H9 (cell line): ENCODE measurements around the gene AGA. TPM values are rescaled to one million over a fixed set of nuclear protein-coding genes. Genes with fewer than 3 reads are reported as not detected.

Experiments used
- DNase-seq: peaks from one replicate; pipeline ENCODE4 v3.0.0-alpha.2; 2017
- H2AFZ ChIP-seq: one replicate; pipeline ENCODE4 v1.6.1; 2013; ENCODE audit warnings: mild to moderate bottlenecking, low read length, control low read depth, moderate library complexity
- H2AK5ac ChIP-seq: 2 replicates; pipeline ENCODE4 v1.6.1; 2013; ENCODE audit warnings: low read length, control low read depth, mixed read lengths; ENCODE audit not compliant: insufficient read length
- H2BK120ac ChIP-seq: one replicate; pipeline ENCODE4 v1.6.1; 2013; ENCODE audit warnings: low read depth, mild to moderate bottlenecking, low read length, control low read depth, inconsistent platforms; ENCODE audit not compliant: poor library complexity, severe bottlenecking
- H2BK12ac ChIP-seq: 2 replicates; pipeline ENCODE4 v1.6.1; 2013; ENCODE audit warnings: low read length, control low read depth, mixed read lengths, low read depth; ENCODE audit not compliant: insufficient read length
- H2BK15ac ChIP-seq: 2 replicates; pipeline ENCODE4 v1.6.1; 2013; ENCODE audit warnings: low read depth, low read length, control low read depth
- H2BK20ac ChIP-seq: one replicate; pipeline ENCODE4 v1.6.1; 2013; ENCODE audit warnings: low read depth, mild to moderate bottlenecking, low read length, control low read depth, inconsistent platforms; ENCODE audit not compliant: poor library complexity, severe bottlenecking
- H2BK5ac ChIP-seq: 2 replicates; pipeline ENCODE4 v1.6.1; 2013; ENCODE audit warnings: low read length, control low read depth, mixed read lengths; ENCODE audit not compliant: insufficient read length
- H3K14ac ChIP-seq: 2 replicates; pipeline ENCODE4 v1.6.1; 2013; ENCODE audit warnings: low read length, control low read depth; ENCODE audit not compliant: insufficient read depth
- H3K18ac ChIP-seq: 2 replicates; pipeline ENCODE4 v1.6.1; 2013; ENCODE audit warnings: low read depth, mild to moderate bottlenecking, mixed read lengths, low read length, control low read depth; ENCODE audit not compliant: insufficient read length
- H3K23ac ChIP-seq: 2 replicates; pipeline ENCODE4 v1.6.1; 2013; ENCODE audit warnings: low read length, control low read depth, mixed read lengths, low read depth; ENCODE audit not compliant: insufficient read length
- H3K23me2 ChIP-seq: 2 replicates; pipeline ENCODE4 v1.6.1; 2013; ENCODE audit warnings: low read depth, mild to moderate bottlenecking, mixed read lengths, low read length, control low read depth; ENCODE audit not compliant: insufficient read length, poor library complexity, severe bottlenecking
- H3K27ac ChIP-seq: 2 replicates; pipeline ENCODE4 v1.5.1; 2013; ENCODE audit warnings: low read length, control low read depth, mixed read lengths, low read depth; ENCODE audit not compliant: insufficient read length
- H3K27me3 ChIP-seq: 2 replicates; pipeline ENCODE4 v1.6.1; 2013; ENCODE audit warnings: low read length, control low read depth, inconsistent platforms; ENCODE audit not compliant: insufficient read depth
- H3K4ac ChIP-seq: 2 replicates; pipeline ENCODE4 v1.6.1; 2013; ENCODE audit warnings: low read depth, mild to moderate bottlenecking, control low read depth, inconsistent platforms, low read length, moderate library complexity
- H3K4me1 ChIP-seq: 2 replicates; pipeline ENCODE4 v1.6.1; 2013; ENCODE audit warnings: low read length, control low read depth, inconsistent platforms; ENCODE audit not compliant: insufficient read depth
- H3K4me2 ChIP-seq: 2 replicates; pipeline ENCODE4 v1.6.1; 2013; ENCODE audit warnings: low read length, control low read depth, mixed read lengths; ENCODE audit not compliant: insufficient read length, insufficient read depth
- H3K56ac ChIP-seq: 2 replicates; pipeline ENCODE4 v1.6.1; 2013; ENCODE audit warnings: low read depth, mild to moderate bottlenecking, mixed read lengths, low read length, control low read depth; ENCODE audit not compliant: insufficient read length
- H3K79me1 ChIP-seq: 2 replicates; pipeline ENCODE4 v1.6.1; 2013; ENCODE audit warnings: low read depth, mild to moderate bottlenecking, moderate library complexity, low read length, control low read depth, inconsistent platforms; ENCODE audit not compliant: insufficient read depth, poor library complexity, severe bottlenecking
- H3K79me2 ChIP-seq: 2 replicates; pipeline ENCODE4 v1.6.1; 2013; ENCODE audit warnings: low read length, control low read depth, inconsistent platforms; ENCODE audit not compliant: insufficient read depth
- H3K9ac ChIP-seq: 2 replicates; pipeline ENCODE4 v1.6.1; 2013; ENCODE audit warnings: low read length, control low read depth, mixed read lengths; ENCODE audit not compliant: insufficient read length; ENCODE audit errors: extremely low read depth
- H3K9me3 ChIP-seq: one replicate; pipeline ENCODE4 v1.6.1; 2013; ENCODE audit warnings: low read depth, low read length, inconsistent platforms; ENCODE audit not compliant: control insufficient read depth
- H3T11ph ChIP-seq: one replicate; pipeline ENCODE4 v1.6.1; 2013; ENCODE audit warnings: mild to moderate bottlenecking, low read length, control low read depth, inconsistent platforms
- H4K20me1 ChIP-seq: one replicate; pipeline ENCODE4 v1.6.1; 2013; ENCODE audit not compliant: control insufficient read depth, insufficient read length, insufficient read depth
- H4K5ac ChIP-seq: 2 replicates; pipeline ENCODE4 v1.6.1; 2013; ENCODE audit warnings: low read depth, mild to moderate bottlenecking, mixed read lengths, low read length, control low read depth; ENCODE audit not compliant: insufficient read length
- H4K8ac ChIP-seq: replicated peaks from 2 replicates; pipeline ENCODE4 v1.6.1; 2013; ENCODE audit warnings: low read length, control low read depth, mixed read lengths, low read depth; ENCODE audit not compliant: insufficient read length
- H4K91ac ChIP-seq: 2 replicates; pipeline ENCODE4 v1.6.1; 2013; ENCODE audit warnings: low read depth, mild to moderate bottlenecking, moderate library complexity, mixed read lengths, low read length, control low read depth; ENCODE audit not compliant: insufficient read length
- H3K27ac Mint-ChIP-seq, 3 experiments: 2 replicates in 2 of 3; 3 replicates in 1 of 3; pipeline ENCODE4 v1.8.0; 2020 to 2021; ENCODE audit warnings: mixed read lengths in 3 of 3, mild to moderate bottlenecking in 1 of 3, moderate library complexity in 1 of 3
- H3K27me3 Mint-ChIP-seq: 2 replicates; pipeline ENCODE4 v1.8.0; 2021; ENCODE audit warnings: low read depth, mild to moderate bottlenecking, moderate library complexity, mixed read lengths
- H3K36me3 Mint-ChIP-seq, 3 experiments: 2 replicates in 2 of 3; 3 replicates in 1 of 3; pipeline ENCODE4 v1.8.0; 2020 to 2021; ENCODE audit warnings: low read depth in 3 of 3, mixed read lengths in 3 of 3; ENCODE audit not compliant: insufficient read depth in 1 of 3
- H3K4me1 Mint-ChIP-seq, 2 experiments: 2 replicates each; pipeline ENCODE4 v1.8.0; 2020; ENCODE audit warnings: mixed read lengths in 2 of 2
- H3K4me3 Mint-ChIP-seq, 2 experiments: 2 replicates in 1 of 2; 3 replicates in 1 of 2; pipeline ENCODE4 v1.8.0; 2020 to 2021; ENCODE audit warnings: mild to moderate bottlenecking in 2 of 2, mixed read lengths in 2 of 2, moderate library complexity in 1 of 2
- H3K9me3 Mint-ChIP-seq, 2 experiments: 2 replicates in 1 of 2; 3 replicates in 1 of 2; pipeline ENCODE4 v1.8.0; 2020; ENCODE audit warnings: mild to moderate bottlenecking in 2 of 2, mixed read lengths in 2 of 2, moderate library complexity in 1 of 2
- WGBS: extraction: QIAGEN DNeasy Blood & Tissue Kit; methylation state at CpG from one replicate; pipeline ENCODE4 v1.1.7; 2013; ENCODE audit warnings: missing lambda C conversion rate, low lambda C conversion rate, mixed read lengths; ENCODE audit not compliant: insufficient read length; ENCODE audit errors: extremely low coverage; 5-methylcytosine and 5-hydroxymethylcytosine counted together
- total RNA-seq: library from RNA; stranded (reverse); gene quantifications from 2 replicates; pipeline ENCODE4 v1.2.1, GENCODE V29; 2021
- TF ChIP-seq, protein P1 (sequence below): fragments of 200-600 bp; sonication (generic); conservative IDR thresholded peaks from 3 replicates; pipeline ENCODE4 v1.8.0; 2021; ENCODE audit warnings: antibody characterized with exemption, mild to moderate bottlenecking

Gene AGA
- total RNA-seq, 1 experiment from 2014 or later = 10.0 TPM

- Histone ChIP-seq H3K23ac (no peak overlapping the region), H3K4me2 (no peak overlapping the region), H3K9ac (no peak overlapping the region), H3K27ac (no peak overlapping the region), H2BK5ac (no peak overlapping the region), H2AK5ac (no peak overlapping the region), H4K5ac (no peak overlapping the region), H2BK20ac (no peak overlapping the region), H2BK120ac (no peak overlapping the region), H4K8ac (no peak overlapping the region), H3K14ac (no peak overlapping the region), H2BK12ac (no peak overlapping the region), H3K27me3 (no peaks in the 10 kb centered on the region), H3K4me1 (no peaks in the 10 kb centered on the region), H3K4ac (no peak overlapping the region), H3T11ph (no peak overlapping the region), H3K23me2 (no peaks in the 10 kb centered on the region), H3K79me1 (no peaks in the 10 kb centered on the region), H3K79me2 (no peaks in the 10 kb centered on the region), H4K91ac (no peak overlapping the region), H3K56ac (no peak overlapping the region), H4K20me1 (no peaks in the 10 kb centered on the region), H2AFZ (no peak overlapping the region), H2BK15ac (no peak overlapping the region), H3K9me3 (no peaks in the 10 kb centered on the region), H3K18ac (no peak overlapping the region)
- Mint-ChIP-seq H3K4me3 (no peak overlapping the region), H3K9me3 (peaks cover 3 to 7% of the 10 kb centered on the region in 2 experiments; a peak in 2 of 5 replicates), H3K4me1 (no peaks in the 10 kb centered on the region), H3K27me3 (no peaks in the 10 kb centered on the region), H3K36me3 (peaks cover 2 to 4% (median 3%) of the 10 kb centered on the region in 3 experiments; a peak in 5 of 7 replicates), H3K27ac (no peak overlapping the region; a peak in 1 of 7 replicates)
- WGBS = no CpG with 5 or more reads among the region's 4 CpGs
- no peak for DNase-seq
- TF ChIP-seq, protein P1, sequence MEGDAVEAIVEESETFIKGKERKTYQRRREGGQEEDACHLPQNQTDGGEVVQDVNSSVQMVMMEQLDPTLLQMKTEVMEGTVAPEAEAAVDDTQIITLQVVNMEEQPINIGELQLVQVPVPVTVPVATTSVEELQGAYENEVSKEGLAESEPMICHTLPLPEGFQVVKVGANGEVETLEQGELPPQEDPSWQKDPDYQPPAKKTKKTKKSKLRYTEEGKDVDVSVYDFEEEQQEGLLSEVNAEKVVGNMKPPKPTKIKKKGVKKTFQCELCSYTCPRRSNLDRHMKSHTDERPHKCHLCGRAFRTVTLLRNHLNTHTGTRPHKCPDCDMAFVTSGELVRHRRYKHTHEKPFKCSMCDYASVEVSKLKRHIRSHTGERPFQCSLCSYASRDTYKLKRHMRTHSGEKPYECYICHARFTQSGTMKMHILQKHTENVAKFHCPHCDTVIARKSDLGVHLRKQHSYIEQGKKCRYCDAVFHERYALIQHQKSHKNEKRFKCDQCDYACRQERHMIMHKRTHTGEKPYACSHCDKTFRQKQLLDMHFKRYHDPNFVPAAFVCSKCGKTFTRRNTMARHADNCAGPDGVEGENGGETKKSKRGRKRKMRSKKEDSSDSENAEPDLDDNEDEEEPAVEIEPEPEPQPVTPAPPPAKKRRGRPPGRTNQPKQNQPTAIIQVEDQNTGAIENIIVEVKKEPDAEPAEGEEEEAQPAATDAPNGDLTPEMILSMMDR = no peak
These were observed 57.3 kb downstream of the AGA start for GRCh38 chr4:177384856-177385397.
